ENCODE measurements around the gene INTU. TPM values are rescaled to one million over a fixed set of nuclear protein-coding genes. Genes with fewer than 3 reads are reported as not detected.
"Not testable (repeated sequence)": the region's sequence is repeated elsewhere in the genome, so short reads cannot be mapped to it uniquely, and the experiment has no call there.

INTU gene
- total RNA-seq, 1 experiment from 2014 or later: 4.6 TPM

- intact Hi-C loops (cut with micrococcal nuclease; ENCODE audit: unreplicated experiment): no loop called here
- no peaks in the 10 kb centered on the region for H3K9me3 Mint-ChIP-seq (ENCODE audit: low read depth, unreplicated experiment)
- H3K4me1 Mint-ChIP-seq (ENCODE audit: low read depth, unreplicated experiment): no peaks in the 10 kb centered on the region
- no TSS peak for BruUV-seq (replicated peaks)
- no peak overlapping the region for H3K27ac Mint-ChIP-seq (ENCODE audit: unreplicated experiment)
- no peak for DNase-seq
- no peak for TF ChIP-seq CTCF (IDR thresholded peaks at IDR 0.05; ENCODE audit: unreplicated experiment)
- H3K4me3 Mint-ChIP-seq (ENCODE audit: low read depth, unreplicated experiment): no peak overlapping the region
- CTCF ChIA-PET: no interaction called here
- no peaks in the 10 kb centered on the region for H3K36me3 Mint-ChIP-seq (ENCODE audit: insufficient read depth, unreplicated experiment)
- H3K27me3 Mint-ChIP-seq (ENCODE audit: unreplicated experiment): no peaks in the 10 kb centered on the region
Observed at GRCh38 chr4:127642169-127642568, 9.4 kb downstream of the INTU start.

GRCh38 chr4:127643791-127644190 is 11.0 kb downstream of the INTU start:
- BruUV-seq (replicated peaks): no TSS peak
- no peaks in the 10 kb centered on the region for H3K9me3 Mint-ChIP-seq (ENCODE audit: low read depth, unreplicated experiment)
- H3K36me3 Mint-ChIP-seq (ENCODE audit: insufficient read depth, unreplicated experiment): no peaks in the 10 kb centered on the region
- H3K4me1 Mint-ChIP-seq (ENCODE audit: low read depth, unreplicated experiment): no peaks in the 10 kb centered on the region
- no peak overlapping the region for H3K27ac Mint-ChIP-seq (ENCODE audit: unreplicated experiment)
- no peak overlapping the region for H3K4me3 Mint-ChIP-seq (ENCODE audit: low read depth, unreplicated experiment)
- CTCF ChIA-PET: no interaction called here
- DNase-seq: no peak
- H3K27me3 Mint-ChIP-seq (ENCODE audit: unreplicated experiment): no peaks in the 10 kb centered on the region
- TF ChIP-seq CTCF (IDR thresholded peaks at IDR 0.05; ENCODE audit: unreplicated experiment): no peak
- intact Hi-C loops (cut with micrococcal nuclease; ENCODE audit: unreplicated experiment): no loop called here

DNA sequence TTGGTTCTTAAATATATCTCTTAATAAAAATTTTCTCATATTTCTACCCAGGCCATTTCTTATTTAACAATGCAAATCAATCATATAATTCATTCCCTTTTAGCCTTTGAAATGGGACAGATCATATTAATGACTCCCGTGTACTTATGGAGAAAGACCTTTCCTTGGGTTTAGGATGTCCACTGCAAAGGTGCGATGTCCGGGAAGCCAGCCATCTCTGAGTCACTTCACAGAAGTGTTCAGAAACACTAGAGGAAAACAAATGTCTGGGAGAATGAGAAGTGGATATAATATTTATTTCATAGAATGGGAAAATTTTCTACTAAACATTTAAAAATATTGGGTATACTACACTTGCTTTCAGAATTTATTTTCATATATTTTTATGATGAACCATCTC is 15.3 kb downstream of the INTU start:
- no peak overlapping the region for H3K4me3 Mint-ChIP-seq (ENCODE audit: low read depth, unreplicated experiment)
- H3K36me3 Mint-ChIP-seq (ENCODE audit: insufficient read depth, unreplicated experiment): no peaks in the 10 kb centered on the region
- TF ChIP-seq CTCF (IDR thresholded peaks at IDR 0.05; ENCODE audit: unreplicated experiment): no peak
- BruUV-seq (replicated peaks): no TSS peak
- no peaks in the 10 kb centered on the region for H3K4me1 Mint-ChIP-seq (ENCODE audit: low read depth, unreplicated experiment)
- H3K27me3 Mint-ChIP-seq (ENCODE audit: unreplicated experiment): no peaks in the 10 kb centered on the region
- DNase-seq: no peak
- intact Hi-C loops (cut with micrococcal nuclease; ENCODE audit: unreplicated experiment): no loop called here
- H3K27ac Mint-ChIP-seq (ENCODE audit: unreplicated experiment): no peak overlapping the region
- CTCF ChIA-PET: no interaction called here
- H3K9me3 Mint-ChIP-seq (ENCODE audit: low read depth, unreplicated experiment): no peaks in the 10 kb centered on the region

DNA sequence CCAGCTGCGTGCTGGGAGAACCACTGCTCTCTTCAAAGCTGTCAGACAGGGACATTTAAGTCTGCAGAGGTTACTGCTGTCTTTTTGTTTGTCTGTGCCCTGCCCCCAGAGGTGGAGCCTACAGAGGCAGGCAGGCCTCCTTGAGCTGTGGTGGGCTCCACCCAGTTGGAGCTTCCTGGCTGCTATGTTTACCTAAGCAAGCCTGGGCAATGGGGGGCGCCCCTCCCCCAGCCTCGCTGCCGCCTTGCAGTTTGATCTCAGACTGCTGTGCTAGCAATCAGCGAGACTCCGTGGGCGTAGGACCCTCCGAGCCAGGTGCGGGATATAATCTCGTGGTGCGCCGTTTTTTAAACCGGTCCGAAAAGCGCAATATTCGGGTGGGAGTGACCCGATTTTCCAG is 22.8 kb downstream of the INTU start:
- H3K4me3 Mint-ChIP-seq (ENCODE audit: low read depth, unreplicated experiment); BruUV-seq (replicated peaks); CTCF ChIA-PET; H3K4me1 Mint-ChIP-seq (ENCODE audit: low read depth, unreplicated experiment); H3K27me3 Mint-ChIP-seq (ENCODE audit: unreplicated experiment); H3K36me3 Mint-ChIP-seq (ENCODE audit: insufficient read depth, unreplicated experiment); intact Hi-C loops (cut with micrococcal nuclease; ENCODE audit: unreplicated experiment); DNase-seq; H3K9me3 Mint-ChIP-seq (ENCODE audit: low read depth, unreplicated experiment); H3K27ac Mint-ChIP-seq (ENCODE audit: unreplicated experiment): not testable (repeated sequence)

DNA sequence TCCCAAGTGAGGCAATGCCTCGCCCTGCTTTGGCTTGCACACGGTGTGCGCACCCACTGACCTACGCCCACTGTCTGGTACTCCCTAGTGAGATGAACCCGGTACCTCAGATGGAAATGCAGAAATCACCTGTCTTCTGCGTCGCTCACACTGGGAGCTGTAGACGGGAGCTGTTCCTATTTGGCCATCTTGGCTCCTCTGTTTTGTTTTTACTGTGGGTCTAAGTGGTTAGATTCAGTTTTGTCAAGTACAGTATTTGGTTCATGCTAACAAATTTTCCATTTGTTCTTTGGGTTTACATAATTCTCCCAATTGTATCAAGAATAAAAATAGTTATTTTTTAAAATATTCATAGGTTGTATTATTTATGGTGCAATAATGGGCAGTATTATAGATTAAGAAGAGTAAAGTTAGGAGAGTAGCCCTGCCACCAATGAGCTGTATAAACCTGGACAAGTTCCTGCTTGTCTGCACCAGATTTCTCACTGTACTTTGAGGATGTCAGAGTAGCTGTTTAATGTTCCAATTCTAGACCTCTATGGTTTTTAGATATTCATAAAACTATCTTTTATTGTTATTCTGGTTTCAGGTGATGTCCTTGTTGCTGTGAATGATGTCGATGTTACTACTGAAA is 23.4 kb downstream of the INTU start:
- no peak for TF ChIP-seq CTCF (IDR thresholded peaks at IDR 0.05; ENCODE audit: unreplicated experiment)
- Mint-ChIP-seq H3K9me3 (ENCODE audit: low read depth, unreplicated experiment) (peaks cover 2% of the 10 kb centered on the region), H3K4me1 (ENCODE audit: low read depth, unreplicated experiment) (no peaks in the 10 kb centered on the region), H3K4me3 (ENCODE audit: low read depth, unreplicated experiment) (no peak overlapping the region), H3K36me3 (ENCODE audit: insufficient read depth, unreplicated experiment) (no peaks in the 10 kb centered on the region), H3K27ac (ENCODE audit: unreplicated experiment) (no peak overlapping the region), H3K27me3 (ENCODE audit: unreplicated experiment) (no peaks in the 10 kb centered on the region)
- intact Hi-C loops (cut with micrococcal nuclease; ENCODE audit: unreplicated experiment): no loop called here
- CTCF ChIA-PET: no interaction called here
- BruUV-seq (replicated peaks): no TSS peak
- DNase-seq: no peak
